Measurements from ENCODE around the gene TOP1. TPM values are rescaled to one million over a fixed set of nuclear protein-coding genes. Genes with fewer than 3 reads are reported as not detected.

TOP1 gene
- total RNA-seq, 1 experiment from 2014 or later: 29.1 TPM

DNA sequence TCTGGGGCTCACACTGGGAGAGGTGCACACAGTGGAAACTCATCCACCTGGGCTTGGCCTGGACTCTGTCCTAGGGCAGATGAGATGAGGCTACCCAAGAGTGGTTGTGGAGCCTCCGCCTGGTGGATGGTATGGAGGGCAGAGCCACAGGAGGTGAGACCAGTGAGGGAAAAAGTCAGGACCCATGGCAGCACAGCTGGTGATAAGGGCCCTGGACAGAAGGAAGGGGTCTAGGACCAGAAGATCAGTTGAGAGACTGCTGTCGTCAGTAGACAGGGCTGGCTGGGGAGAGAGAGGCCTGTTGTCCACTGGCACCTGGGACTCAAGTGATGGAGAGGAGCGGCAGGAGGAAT, 138.5 kb downstream of the TOP1 start:
- intact Hi-C loops (cut with micrococcal nuclease): no loop called here
- Histone ChIP-seq H2AFZ (ENCODE audit: low read length) (no peak overlapping the region), H3K27me3 (ENCODE audit: low read length) (no peaks in the 10 kb centered on the region), H3K4me3 (ENCODE audit: low read length) (no peak overlapping the region), H3F3A (ENCODE audit: low read length, unreplicated experiment) (no peaks in the 10 kb centered on the region), H3K4me1 (ENCODE audit: insufficient read depth, low read length) (peaks cover 8% of the 10 kb centered on the region), H3K9ac (ENCODE audit: low read length) (no peak overlapping the region), H3K36me3 (ENCODE audit: low read depth, low read length) (peaks cover 47% of the 10 kb centered on the region), H3K79me2 (ENCODE audit: low read length) (no peaks in the 10 kb centered on the region), H3K9me3 (ENCODE audit: low read length) (no peaks in the 10 kb centered on the region), H3K9me2 (replicated peaks; ENCODE audit: low read length) (no peaks in the 10 kb centered on the region), H3K27ac (ENCODE audit: low read length) (no peak overlapping the region), H3K4me2 (ENCODE audit: low read length) (no peak overlapping the region), H4K20me1 (ENCODE audit: low read length) (no peaks in the 10 kb centered on the region)
- CTCF ChIA-PET: no interaction called here
- ATAC-seq (no peak), DNase-seq (no peak)
- BruUV-seq (replicated peaks): no TSS peak
- POLR2A ChIA-PET (ENCODE audit: unreplicated experiment): no interaction called here
- TF ChIP-seq, protein P1, sequence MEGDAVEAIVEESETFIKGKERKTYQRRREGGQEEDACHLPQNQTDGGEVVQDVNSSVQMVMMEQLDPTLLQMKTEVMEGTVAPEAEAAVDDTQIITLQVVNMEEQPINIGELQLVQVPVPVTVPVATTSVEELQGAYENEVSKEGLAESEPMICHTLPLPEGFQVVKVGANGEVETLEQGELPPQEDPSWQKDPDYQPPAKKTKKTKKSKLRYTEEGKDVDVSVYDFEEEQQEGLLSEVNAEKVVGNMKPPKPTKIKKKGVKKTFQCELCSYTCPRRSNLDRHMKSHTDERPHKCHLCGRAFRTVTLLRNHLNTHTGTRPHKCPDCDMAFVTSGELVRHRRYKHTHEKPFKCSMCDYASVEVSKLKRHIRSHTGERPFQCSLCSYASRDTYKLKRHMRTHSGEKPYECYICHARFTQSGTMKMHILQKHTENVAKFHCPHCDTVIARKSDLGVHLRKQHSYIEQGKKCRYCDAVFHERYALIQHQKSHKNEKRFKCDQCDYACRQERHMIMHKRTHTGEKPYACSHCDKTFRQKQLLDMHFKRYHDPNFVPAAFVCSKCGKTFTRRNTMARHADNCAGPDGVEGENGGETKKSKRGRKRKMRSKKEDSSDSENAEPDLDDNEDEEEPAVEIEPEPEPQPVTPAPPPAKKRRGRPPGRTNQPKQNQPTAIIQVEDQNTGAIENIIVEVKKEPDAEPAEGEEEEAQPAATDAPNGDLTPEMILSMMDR (conservative IDR thresholded peaks at IDR 0.05; ENCODE audit: low read depth, low read length): no peak
- TF ChIP-seq EZH2 (IDR thresholded peaks at IDR 0.05; ENCODE audit: low read length, unreplicated experiment): no peak
- TF ChIP-seq EZH2phosphoT487 (IDR thresholded peaks at IDR 0.05; ENCODE audit: borderline replicate concordance, low read length): no peak

DNA sequence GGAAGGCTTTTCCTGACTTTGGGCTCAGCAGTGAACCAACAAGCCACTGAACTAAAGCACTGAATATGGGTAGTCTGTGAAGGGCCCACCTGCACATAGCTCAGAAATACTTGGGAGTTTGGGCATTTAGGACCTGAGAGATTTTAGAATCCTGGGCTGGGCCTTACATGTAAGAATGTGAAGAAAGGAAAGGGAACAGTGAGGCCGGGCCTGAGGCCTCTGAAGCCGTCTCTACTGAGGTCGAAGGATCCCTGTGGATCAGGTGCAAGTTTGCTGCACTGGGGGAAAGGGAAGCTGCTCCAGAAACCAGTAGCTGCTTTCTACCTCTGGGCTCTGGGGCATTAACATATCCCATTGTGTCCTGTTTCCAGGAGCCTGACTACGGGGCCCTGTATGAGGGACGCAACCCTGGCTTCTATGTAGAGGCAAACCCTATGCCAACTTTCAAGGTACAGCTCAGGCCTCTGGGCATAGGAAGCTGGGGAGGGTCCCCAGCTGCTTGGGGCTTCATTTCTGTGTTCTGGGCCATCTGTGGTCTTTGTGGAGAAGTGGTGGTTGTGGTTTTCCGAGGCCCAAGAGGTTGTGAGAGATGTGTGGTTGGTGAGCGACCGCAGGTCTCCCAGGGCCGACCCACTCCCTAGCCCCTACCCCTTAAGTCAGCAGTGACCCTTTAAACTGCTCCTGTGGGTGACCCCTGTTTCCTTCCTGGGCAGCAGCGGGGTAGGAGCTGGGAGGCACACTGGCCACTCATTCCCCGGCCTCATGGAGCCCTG, 139.0 kb downstream of the TOP1 start:
- Histone ChIP-seq H3K9me3 (ENCODE audit: low read length) (no peaks in the 10 kb centered on the region), H4K20me1 (ENCODE audit: low read length) (no peaks in the 10 kb centered on the region), H3K9me2 (replicated peaks; ENCODE audit: low read length) (no peaks in the 10 kb centered on the region), H3K27ac (ENCODE audit: low read length) (no peak overlapping the region), H3K36me3 (ENCODE audit: low read depth, low read length) (peaks cover 47% of the 10 kb centered on the region), H3K4me2 (ENCODE audit: low read length) (no peak overlapping the region), H3K4me1 (ENCODE audit: insufficient read depth, low read length) (peaks cover 8% of the 10 kb centered on the region), H3K27me3 (ENCODE audit: low read length) (no peaks in the 10 kb centered on the region), H3K4me3 (ENCODE audit: low read length) (no peak overlapping the region), H3K9ac (ENCODE audit: low read length) (no peak overlapping the region), H2AFZ (ENCODE audit: low read length) (no peak overlapping the region), H3K79me2 (ENCODE audit: low read length) (no peaks in the 10 kb centered on the region), H3F3A (ENCODE audit: low read length, unreplicated experiment) (no peaks in the 10 kb centered on the region)
- intact Hi-C loops (cut with micrococcal nuclease): no loop called here
- CTCF ChIA-PET: no interaction called here
- POLR2A ChIA-PET (ENCODE audit: unreplicated experiment): no interaction called here
- BruUV-seq (replicated peaks): no TSS peak
- ATAC-seq (no peak), DNase-seq (no peak)
- TF ChIP-seq, protein P1 (conservative IDR thresholded peaks at IDR 0.05; ENCODE audit: low read depth, low read length): no peak
- TF ChIP-seq EZH2 (IDR thresholded peaks at IDR 0.05; ENCODE audit: low read length, unreplicated experiment) (no peak), EZH2phosphoT487 (IDR thresholded peaks at IDR 0.05; ENCODE audit: borderline replicate concordance, low read length) (no peak)

Data from PC-3 (cell line).